GM18858 (cell line): ENCODE data around the gene ASXL2.

Source experiments
- ATAC-seq: cut with Tn5 transposase; IDR thresholded peaks from one replicate; pipeline ENCODE4 v1.9.1; 2021; ENCODE audit not compliant: unreplicated experiment

The ASXL2 gene

DNA sequence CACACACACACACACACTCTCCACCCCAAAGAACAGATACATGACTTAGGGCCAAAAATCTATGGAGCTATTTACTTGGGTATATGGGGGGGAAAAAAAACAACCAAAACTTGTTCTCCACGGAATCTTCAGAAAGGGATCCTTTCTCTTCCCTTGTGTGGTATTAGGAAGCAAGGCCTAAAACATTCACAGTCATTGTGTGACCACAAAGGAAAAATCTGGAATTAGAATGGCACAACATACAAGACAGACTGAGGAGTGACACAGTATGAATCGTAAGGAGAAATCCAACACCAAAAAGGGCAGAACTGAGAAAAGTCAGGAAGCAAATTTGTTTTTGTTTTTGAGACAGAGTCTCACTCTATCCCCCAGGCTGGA, 70.3 kb downstream of the ASXL2 start:
- no peak for ATAC-seq

DNA sequence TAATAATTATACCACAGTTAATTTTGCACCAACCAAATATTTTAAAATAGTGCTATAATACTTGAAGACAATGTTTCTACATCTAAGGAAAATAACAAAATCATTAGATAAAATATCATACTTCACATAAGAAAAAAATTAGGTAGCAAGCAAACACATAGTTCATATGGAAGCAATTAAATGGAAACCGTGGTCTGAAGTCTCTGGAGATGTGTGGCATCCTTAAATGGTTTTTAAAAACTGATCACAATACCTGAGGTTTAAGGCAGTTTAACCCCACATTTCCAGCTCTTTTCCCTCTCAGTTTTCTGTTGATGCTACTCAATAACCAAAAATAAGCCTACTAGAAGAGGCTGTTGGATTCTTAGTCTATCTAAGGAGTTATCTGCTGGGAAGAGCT, 71.3 kb downstream of the ASXL2 start:
- no peak for ATAC-seq

DNA sequence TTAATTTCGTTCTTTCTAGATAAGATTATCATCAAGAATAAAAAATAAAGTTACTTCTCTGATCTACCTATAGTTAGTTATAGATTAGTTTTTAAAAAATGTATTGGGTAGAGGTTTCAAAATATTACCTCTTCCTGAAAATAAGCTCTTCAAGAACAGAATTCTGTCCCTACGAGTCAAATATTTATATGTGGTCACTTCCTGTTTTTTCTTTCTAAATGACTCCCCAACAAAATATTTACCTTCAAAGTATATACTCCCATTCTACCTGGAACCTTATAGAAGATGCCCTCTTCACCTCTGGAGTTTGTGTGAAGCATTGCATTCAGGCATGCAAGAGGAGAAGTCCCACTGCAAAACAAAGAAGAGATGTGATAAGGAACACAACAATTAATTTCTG, 72.3 kb downstream of the ASXL2 start:
- ATAC-seq = no peak

DNA sequence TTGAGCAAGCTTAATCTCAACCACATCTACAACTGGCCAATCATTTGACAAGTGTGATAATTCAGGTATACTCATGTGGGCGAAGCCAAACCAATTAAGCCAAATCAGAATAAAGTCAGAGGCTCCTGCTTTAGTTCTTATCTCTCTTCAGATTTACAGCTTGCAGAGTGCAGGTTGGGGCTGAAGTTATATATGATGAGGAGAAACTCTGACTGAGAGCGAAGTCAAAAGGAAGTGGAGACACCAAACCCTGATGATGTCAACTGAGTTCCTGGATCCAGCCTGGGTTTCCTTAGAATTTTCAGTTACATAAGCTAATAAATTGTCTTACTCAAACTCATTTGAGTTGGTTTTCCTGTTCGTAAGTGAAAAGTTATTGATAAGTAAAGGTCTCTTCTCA, 73.9 kb downstream of the ASXL2 start:
- ATAC-seq = no peak

DNA sequence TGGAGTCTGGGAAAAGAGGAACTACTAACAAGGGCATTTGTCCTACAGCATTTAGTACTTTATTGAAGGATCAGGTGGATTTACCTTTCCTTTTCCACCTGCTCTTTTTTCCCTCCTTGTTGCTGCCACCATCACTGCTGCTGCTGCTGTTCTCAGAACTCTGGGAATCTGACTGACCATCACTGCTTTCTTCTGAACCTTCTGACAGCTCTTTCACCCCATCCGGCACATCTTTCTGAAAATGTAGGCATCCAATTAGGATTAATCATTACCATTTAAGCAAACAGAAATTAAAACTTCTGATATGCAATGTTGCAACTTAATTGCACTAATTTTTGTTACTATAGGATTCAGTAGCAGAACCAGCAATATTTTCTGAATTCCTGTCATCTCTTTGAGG, 79.0 kb downstream of the ASXL2 start:
- no peak for ATAC-seq

DNA sequence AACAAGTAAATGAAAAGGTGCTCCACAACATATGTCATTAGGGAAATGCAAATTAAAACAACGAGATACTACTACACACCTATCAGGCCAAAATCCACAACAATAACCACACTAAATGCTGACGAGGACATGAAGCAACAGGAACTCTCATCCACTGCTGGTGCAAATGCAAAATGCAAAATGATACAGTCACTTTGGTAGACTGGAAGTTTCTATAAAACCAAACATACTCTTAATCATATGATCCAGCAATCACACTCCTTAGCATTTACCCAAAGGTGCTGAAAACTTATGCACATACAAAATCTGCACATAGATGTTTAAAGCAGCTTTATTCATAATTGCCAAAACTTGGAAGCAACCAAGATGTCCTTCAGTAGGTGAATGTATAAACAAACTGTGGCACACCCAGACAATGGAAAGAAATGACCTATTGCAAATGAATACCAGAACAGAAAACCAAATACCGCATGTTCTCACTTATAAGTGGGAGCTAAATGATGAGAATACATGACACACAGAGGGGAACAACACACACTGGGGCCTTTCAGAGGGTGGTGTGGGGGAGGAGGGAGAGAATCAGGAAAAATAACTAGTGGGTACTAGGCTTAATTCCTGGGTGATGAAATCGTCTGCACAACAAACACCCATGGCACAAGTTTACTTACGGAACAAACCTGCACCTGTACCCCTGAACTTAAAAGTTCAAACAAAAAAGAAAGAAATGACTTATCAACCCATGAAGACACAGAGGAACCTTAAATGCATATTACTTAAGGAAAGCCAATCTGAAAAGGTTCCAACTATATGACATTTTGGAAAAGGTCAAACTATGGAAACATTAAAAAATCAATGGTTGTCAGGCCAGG, 80.4 kb downstream of the ASXL2 start:
- no peak for ATAC-seq

DNA sequence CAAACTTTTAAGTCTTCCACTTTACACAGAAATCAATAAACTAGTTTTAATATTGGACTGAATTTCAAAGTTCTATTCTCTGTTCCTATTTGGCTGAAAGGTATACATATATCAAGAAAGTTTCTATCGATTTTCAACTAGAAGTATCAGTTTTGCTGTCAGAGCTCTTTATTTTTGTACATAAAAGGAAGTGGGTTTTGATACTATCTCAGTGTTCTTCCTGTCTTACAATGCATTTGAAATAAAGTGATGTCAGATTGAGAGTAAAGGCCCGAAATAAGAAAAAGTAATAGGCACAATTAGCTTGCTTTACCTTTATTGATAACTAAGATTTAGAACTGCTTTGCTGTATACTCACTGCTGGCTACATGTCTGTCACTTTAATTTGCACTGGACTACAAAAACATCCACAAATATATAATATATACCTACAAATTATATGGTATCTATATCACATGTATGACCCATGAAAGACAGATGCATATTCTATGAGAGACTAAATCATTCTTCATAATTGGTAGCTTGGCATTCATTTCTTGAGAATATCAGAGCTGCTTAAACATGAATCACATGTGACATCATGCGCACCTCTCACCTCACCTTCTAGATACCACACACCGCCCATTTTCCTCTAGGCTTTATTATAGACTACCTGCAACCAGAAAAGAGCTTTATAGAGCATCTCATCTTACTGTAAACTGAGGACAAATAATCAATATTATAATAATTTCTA, 83.6 kb downstream of the ASXL2 start:
- ATAC-seq = peak; percentile 60

DNA sequence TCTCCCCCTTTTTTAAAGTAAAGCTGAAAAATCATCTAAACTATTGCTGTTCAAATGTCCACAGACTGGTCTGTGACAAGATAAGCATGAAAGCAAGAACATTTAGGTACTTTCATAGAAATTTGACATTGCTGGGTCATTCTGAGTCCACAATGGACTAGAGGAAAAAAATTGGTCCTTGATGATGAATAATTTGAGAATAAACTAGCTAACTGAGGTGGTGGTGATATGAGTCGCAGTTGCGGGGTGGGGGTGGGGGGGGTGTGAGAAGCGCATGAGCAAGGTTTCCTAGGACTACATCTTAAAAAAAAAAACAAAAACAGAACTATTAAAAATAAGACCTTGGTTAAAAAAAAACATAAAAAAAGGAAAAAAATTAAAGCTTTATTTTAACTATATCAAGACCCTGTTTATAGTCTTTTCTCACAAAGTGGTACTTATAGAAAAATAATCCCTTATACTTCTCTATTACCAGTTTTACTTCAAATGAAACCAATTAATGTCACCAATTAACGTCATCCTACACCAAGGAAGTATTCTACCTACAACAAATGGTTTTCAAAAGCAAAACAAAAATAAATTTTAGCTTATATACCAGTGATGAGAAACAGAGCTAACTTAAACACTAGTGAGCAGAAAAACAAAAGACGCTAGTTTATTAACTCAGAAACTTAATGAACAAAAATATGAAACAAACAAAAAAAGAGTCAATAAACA, 88.1 kb downstream of the ASXL2 start:
- ATAC-seq = no peak

DNA sequence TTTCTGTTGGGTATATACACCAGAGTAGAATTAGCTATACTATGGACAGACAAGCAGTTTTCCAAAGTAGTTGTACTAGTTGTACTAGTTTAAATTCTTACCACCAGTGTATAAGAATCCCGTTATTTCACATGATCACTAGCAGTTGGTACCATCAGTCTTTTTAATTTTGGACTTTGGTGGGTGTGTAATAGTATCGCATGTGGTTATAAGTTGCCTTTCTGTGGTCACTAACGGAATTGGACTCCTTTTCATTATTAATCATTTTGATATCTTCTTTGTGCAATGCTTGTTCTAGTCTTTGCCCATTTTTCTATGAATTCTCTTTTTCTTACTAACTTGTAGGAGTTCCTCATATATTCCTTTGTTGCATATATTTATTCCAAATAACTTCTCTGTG, 89.8 kb downstream of the ASXL2 start:
- ATAC-seq = no peak

DNA sequence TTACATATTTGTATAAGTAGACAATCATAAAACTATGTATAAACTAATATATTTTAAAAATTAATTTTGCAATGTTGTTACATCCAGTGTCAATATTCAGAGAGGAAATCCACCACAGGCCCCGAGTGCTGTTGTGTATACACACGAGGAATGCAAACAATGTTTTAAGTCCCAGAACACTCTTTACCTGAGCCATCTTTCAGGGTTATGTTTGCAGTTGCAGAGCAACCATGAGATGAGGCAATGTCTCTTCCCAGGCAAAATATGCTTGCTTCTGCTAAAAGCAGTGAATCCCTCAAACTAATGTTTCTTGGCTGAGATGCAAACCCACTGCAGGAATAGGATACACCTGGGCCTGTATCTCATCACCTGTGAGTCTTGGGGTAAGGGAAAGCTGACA, 91.3 kb downstream of the ASXL2 start:
- ATAC-seq = no peak

DNA sequence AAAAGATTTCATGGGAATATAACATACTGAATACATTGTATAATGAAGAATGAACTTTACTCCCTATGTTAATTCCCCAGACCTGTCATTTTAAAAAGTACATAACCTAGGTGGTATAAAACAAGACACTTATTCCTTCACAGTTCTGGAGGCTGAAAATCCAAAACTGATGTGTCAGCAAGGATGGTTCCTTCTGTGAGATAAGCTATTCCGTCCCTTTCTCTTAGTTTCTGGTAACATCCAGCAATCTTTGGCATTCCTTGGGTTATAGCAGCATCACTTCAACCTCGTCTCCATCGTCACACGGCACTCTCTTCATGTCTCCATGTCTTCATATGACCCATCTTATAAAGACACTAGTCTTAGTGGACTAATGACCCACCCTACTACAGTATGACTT, 93.9 kb downstream of the ASXL2 start:
- ATAC-seq = no peak

DNA sequence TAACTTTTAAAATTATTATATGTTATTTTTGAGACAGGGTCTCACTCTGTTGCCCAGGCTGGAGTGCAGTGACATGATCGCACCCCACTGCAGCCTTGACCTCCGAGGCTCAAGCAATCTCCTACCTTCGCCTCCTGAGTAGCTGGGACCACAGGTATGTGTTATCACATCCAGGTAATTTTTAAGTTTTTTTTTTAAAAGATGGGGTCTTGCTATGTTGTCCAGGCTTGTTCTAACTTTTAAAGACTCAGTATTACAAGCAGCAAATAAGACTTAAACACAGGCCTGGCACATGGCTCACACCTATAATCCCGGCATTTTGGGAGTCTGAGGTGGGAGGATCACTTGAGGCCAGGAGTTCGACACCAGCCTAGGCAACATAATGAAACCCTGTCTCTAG, 101.2 kb downstream of the ASXL2 start:
- ATAC-seq = no peak

DNA sequence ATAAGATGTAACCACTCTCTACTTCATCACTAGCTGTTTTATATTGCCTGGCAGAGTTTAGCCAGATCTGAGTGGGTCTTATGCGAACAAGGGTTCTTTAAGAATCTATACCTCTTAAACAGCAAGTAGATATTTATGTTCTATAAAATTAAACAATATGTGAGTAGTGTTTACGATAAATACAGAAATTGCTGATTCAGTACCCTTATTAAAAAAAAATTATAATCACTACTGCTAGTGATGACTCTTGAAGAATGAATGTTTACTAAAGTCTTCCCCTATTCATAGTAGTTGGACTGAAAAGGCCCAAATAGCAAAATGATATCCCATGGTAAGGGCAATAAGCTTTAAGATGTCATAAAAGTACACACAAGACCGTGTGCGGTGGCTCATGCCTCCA, 106.2 kb downstream of the ASXL2 start:
- no peak for ATAC-seq

DNA sequence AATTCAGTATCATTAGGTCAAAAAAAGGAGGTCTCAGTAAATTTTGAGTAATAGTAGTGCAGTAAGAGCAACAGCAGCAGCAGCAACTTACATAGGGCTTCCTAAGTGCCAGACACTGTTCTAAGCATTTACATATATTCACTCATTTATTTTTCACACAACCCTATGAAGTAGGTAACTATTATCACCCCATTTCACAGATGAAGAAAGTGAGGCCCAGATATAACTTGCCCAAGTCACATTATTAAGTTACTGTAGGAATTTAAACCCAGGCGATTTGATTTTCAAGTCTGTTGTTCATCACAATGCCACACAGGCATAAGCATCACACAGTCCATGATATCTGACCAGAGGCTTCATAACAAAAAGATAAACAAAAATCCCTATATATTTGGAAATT, 114.7 kb downstream of the ASXL2 start:
- no peak for ATAC-seq

DNA sequence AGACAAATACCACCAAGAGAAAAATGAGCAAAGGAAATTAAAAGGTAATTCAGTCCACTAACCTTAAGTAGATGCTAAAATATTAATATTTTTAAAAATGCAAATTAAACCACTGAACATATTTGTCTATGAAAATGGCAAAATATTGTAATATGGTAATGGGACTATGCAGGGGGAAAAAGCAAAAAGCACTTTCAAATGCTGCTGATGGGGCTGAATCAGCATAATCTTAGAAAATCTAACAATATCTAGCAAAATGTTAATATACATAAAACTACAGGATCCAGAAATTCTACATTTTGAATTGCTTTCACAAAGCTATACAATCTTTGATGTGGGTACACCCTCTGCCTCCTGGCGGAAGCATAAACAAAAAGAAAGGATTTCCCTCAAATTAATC, 118.0 kb downstream of the ASXL2 start:
- no peak for ATAC-seq

DNA sequence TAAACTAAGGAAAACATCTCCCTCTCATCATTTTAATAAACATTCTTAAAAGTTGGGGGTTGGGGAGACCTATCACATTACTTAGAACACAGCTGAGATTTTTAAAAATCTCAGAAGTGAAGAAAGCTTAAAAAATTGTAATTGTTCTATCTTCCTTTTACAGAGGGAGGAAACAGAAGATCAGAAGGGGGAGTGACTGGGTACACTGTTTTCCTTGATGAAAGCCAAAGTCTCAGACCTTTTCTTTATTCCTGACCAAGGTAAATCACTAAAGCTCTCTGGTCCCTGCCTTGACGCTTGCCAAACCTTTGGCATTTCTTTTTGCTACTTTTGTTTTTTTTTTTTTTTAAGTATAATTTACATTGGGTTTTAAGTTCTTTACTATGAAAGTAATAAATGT, 119.9 kb downstream of the ASXL2 start:
- ATAC-seq = no peak

DNA sequence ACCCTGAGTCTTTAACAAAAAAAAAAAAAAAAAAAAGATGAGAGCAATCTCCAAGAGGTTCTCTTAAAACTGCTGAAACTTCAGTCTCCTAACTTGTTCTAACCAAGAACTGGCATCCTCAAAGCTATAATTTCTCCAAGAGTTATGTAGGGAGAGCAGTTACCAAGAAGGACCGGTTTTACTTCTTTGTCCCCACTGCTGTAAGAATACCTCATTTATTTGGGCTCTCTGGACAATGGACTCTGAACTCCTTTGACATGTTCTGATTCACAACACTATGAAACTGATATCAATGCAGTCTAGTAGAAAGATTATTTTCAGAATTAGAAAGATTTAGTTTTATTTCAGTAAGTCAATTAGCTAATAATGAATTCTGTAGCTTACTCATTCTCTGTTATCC, 120.4 kb downstream of the ASXL2 start:
- ATAC-seq = no peak

DNA sequence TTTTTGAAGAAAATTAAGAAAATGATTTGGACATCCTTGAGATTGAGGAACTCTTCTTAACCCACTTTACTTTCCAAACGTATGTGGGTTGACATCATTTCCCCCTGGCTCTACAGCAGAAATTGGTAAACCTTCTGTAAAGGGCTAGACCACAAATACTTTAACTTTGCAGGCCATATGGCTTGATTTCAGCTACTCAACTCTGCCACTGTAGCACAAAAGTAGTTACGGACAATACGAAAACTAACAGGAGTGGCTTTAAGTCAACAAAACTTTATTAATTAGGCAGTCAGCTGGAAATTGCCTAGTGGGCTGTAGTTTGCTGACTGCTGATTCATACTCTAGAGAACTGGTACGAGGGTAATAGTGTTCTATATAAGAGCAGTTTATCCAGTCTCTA, 121.8 kb downstream of the ASXL2 start:
- no peak for ATAC-seq

DNA sequence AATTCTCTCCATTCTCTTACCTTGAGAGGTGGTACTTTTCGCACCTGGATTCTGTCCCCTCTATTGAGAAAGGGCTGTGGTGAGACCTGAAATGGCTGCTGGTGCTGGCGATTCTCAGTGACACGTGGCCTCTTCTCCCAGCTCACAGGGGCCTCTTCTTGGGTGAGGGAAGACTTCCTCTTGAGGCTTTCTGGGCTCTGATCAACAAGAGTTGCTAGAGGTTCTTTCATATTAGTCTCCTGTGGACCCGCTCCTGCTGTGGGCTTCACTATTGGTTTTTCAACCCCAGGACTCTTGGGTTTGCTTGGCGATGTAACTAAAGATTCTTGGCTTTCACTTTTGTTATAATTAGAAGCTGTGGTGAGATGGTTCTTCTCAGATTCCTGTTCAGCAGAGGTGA, 128.6 kb downstream of the ASXL2 start:
- ATAC-seq = no peak

DNA sequence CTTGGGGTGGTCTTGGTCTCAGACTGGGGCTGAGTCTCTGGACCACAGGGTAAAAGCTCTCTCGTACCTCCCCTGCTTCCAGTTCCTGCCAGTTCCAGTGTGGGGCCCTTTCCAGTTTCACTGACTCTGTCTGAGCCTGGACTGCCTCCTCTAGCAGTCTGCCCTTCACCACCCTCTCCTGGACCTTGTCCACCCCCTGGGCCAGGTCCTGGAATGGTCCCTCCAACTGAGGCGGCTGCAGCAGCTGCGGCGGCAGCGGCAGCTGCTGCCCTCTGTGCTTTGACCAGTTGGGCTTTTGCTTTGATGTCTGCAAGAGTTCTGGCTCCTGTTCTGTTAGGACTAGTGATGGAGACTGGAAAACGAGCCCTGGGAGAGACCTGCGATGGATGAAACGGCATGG, 134.2 kb downstream of the ASXL2 start:
- ATAC-seq = no peak

DNA sequence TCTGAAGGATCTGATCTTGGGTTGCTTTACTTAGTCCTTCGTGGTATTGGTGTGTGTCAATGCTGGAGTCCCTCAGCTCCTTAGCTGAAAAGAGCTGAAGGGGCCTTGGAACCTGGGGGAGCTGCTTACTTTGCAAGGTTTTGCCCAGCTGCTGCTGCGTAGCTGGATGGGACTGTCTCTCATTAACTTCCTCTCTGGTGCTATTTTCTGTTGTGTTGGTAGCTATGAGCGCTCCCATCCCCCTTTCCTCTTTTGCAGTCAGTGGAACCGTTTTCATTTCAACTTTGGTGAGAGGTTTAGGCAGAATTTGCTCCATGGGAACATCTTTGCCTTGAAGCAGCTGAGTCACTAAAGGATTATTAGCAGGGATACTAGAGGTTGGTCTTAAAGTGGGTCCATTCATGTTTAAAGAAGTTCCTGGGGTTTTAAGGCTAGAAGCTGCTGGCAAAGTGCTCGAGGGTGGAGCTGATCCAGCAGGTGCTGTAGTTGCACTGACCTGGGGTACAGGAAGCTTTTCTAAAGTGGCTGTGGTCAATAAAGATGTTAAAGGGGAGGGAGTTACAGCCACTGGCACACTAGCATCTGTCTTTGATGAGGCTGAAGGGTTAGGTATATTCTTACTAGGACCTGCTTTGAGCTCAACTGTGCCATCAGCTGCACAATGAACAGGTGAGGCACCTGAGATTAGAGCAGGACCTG, 135.0 kb downstream of the ASXL2 start:
- no peak for ATAC-seq
